ENCODE results near the gene FBXL16. TPM values are rescaled to one million over a fixed set of nuclear protein-coding genes. Genes with fewer than 3 reads are reported as not detected.

FBXL16 gene
- total and polyA plus RNA-seq, 2 of the 13 experiments (the other 11 are each of a cell fraction or from before 2014, with no cell fraction given), result 0.22 to 2.0 TPM

- POLR2A ChIA-PET, result interaction anchor here (1.3 kb wide), 1 partner anchor 9 kb away, joined by 3 read pairs; no protein-coding TSS in a partner anchor
- FAIRE-seq (no peak), DNase-seq (ENCODE audit: low spot score) (no peak), ATAC-seq (peak; percentile 34)
- BruUV-seq (replicated peaks), result no TSS peak
- no peak overlapping the region for H2AFZ ChIP-seq (ENCODE audit: low read length)
- H3K4me3 ChIP-seq (replicated peaks in 1 of 3; ENCODE audit: insufficient read depth in 1 of 3, low read depth in 2 of 3, low read length in 3 of 3), result peak overlapping the region in 1 of 3 experiments; percentile 27; a peak in 1 of 6 replicates
- 2% methylated on average over 10 of the region's 10 CpGs for WGBS (ENCODE audit: low lambda C conversion rate)
- peaks cover 11% of the 10 kb centered on the region for H3K4me1 ChIP-seq (ENCODE audit: insufficient read depth, low read length)
- CTCF ChIA-PET (ENCODE audit: low intra/inter-chr PET ratio, low total read pairs), result no interaction called here
- H3K79me2 ChIP-seq (ENCODE audit: insufficient read depth, low read length), result no peaks in the 10 kb centered on the region
- intact Hi-C loops (cut with micrococcal nuclease; ENCODE audit: unreplicated experiment), result no loop called here
- H3K9ac ChIP-seq (ENCODE audit: insufficient read depth, low read depth, low read length), result no peak overlapping the region
- in situ Hi-C loops (cut with HindIII; ENCODE audit: extremely low pct_ligation_motif_present, low pct_unique_long_range_greater_than_20kb), result no loop called here
- no peak overlapping the region for H3K27ac ChIP-seq (ENCODE audit: extremely low read length, insufficient read depth, low read length)
- no peaks in the 10 kb centered on the region for H3K36me3 ChIP-seq (replicated peaks in 1 of 2; ENCODE audit: control insufficient read depth in 1 of 2, insufficient read depth in 2 of 2, low read length in 2 of 2)
- no peaks in the 10 kb centered on the region for H3K9me3 ChIP-seq (ENCODE audit: low read length)
- 0 out of 2 replicates have a peak overlapping the region, but pooled peaks have one; percentile 26 for H3K4me2 ChIP-seq (ENCODE audit: low read depth, low read length)
- no peaks in the 10 kb centered on the region for H4K20me1 ChIP-seq (ENCODE audit: insufficient read depth, low read length)
- peaks cover 5 to 48% of the 10 kb centered on the region in 2 experiments for H3K27me3 ChIP-seq (ENCODE audit: control insufficient read depth in 1 of 2, insufficient read depth in 2 of 2, low read length in 2 of 2)
- TF ChIP-seq CHCHD3 (CRISPR knock-in tag; IDR thresholded peaks at IDR 0.05) (no peak), GLI4 (CRISPR knock-in tag; IDR thresholded peaks at IDR 0.05; ENCODE audit: borderline replicate concordance) (no peak), SATB2 (CRISPR knock-in tag; IDR thresholded peaks at IDR 0.05) (no peak), STAT6 (CRISPR knock-in tag; IDR thresholded peaks at IDR 0.05; ENCODE audit: borderline replicate concordance) (no peak), POLR2G (IDR thresholded peaks at IDR 0.05; ENCODE audit: low read depth, low read length) (no peak), RELA (CRISPR knock-in tag; IDR thresholded peaks at IDR 0.05) (no peak), ARNT (IDR thresholded peaks at IDR 0.05) (no peak), ZNF230 (CRISPR knock-in tag; IDR thresholded peaks at IDR 0.05) (no peak), THAP11 (CRISPR knock-in tag; IDR thresholded peaks at IDR 0.05) (no peak), SIX4 (CRISPR knock-in tag; IDR thresholded peaks at IDR 0.05) (no peak), AHDC1 (CRISPR knock-in tag; IDR thresholded peaks at IDR 0.05; ENCODE audit: borderline replicate concordance) (no peak), FOXP1 (IDR thresholded peaks at IDR 0.05) (no peak), FOXP1 (CRISPR knock-in tag; IDR thresholded peaks at IDR 0.05) (no peak), IKZF1 (IDR thresholded peaks at IDR 0.05) (no peak), ZNF678 (CRISPR knock-in tag; IDR thresholded peaks at IDR 0.05) (no peak)
- TF ChIP-seq, protein P1, sequence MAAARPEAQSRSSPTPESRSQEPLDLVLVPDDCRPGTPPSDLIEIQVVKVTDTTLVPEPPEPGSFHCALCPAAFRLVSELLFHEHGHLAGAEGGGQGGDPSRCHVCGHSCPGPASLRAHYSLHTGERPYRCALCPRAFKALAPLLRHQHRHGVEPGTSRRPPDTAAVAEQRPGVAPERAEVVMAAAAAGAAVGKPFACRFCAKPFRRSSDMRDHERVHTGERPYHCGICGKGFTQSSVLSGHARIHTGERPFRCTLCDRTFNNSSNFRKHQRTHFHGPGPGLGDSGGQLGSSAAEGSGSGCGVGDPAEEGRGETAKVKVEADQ (CRISPR knock-in tag; IDR thresholded peaks at IDR 0.05; ENCODE audit: borderline replicate concordance), result no peak
These were observed 46.4 kb upstream of the FBXL16 start for GRCh38 chr16:752007-752312.
